ENCODE measurements around the gene PCBP3. TPM values are rescaled to one million over a fixed set of nuclear protein-coding genes. Genes with fewer than 3 reads are reported as not detected.

The PCBP3 gene
- total and polyA plus RNA-seq, 2 of the 13 experiments (the other 11 are each of a cell fraction or from before 2014, with no cell fraction given), result not detected

GRCh38 chr21:45927032-45927431 is 283.5 kb downstream of the PCBP3 start:
- H3K9ac ChIP-seq (ENCODE audit: insufficient read depth, low read depth, low read length), result no peak overlapping the region
- ChIA-PET CTCF (ENCODE audit: low intra/inter-chr PET ratio, low total read pairs) (no interaction called here), POLR2A (no interaction called here)
- intact Hi-C loops (cut with micrococcal nuclease; ENCODE audit: unreplicated experiment), result no loop called here
- no peak overlapping the region for H3K4me3 ChIP-seq (replicated peaks in 1 of 3; ENCODE audit: insufficient read depth in 1 of 3, low read depth in 2 of 3, low read length in 3 of 3)
- no peaks in the 10 kb centered on the region for H3K36me3 ChIP-seq (replicated peaks in 1 of 2; ENCODE audit: control insufficient read depth in 1 of 2, insufficient read depth in 2 of 2, low read length in 2 of 2)
- peaks cover 4% of the 10 kb centered on the region for H3K9me3 ChIP-seq (ENCODE audit: low read length)
- no peak for ATAC-seq
- BruUV-seq (replicated peaks), result no TSS peak
- H3K79me2 ChIP-seq (ENCODE audit: insufficient read depth, low read length), result no peaks in the 10 kb centered on the region
- H2AFZ ChIP-seq (ENCODE audit: low read length), result no peak overlapping the region
- FAIRE-seq, result no peak
- WGBS (ENCODE audit: low lambda C conversion rate), result 3% methylated on average over 1 of the region's 1 CpG
- peaks cover 4 to 34% of the 10 kb centered on the region in 2 experiments for H3K27me3 ChIP-seq (ENCODE audit: control insufficient read depth in 1 of 2, insufficient read depth in 2 of 2, low read length in 2 of 2)
- TF ChIP-seq ZNF788 (CRISPR knock-in tag; IDR thresholded peaks at IDR 0.05; ENCODE audit: borderline replicate concordance) (no peak), HNRNPK (IDR thresholded peaks at IDR 0.05; ENCODE audit: low read depth, low read length, poor library complexity, severe bottlenecking) (peak; percentile 73), KLF11 (CRISPR knock-in tag; IDR thresholded peaks at IDR 0.05) (no peak), ZNF513 (CRISPR knock-in tag; conservative IDR thresholded peaks at IDR 0.05) (no peak), TMF1 (CRISPR knock-in tag; IDR thresholded peaks at IDR 0.05; ENCODE audit: low read depth) (no peak), SNRNP70 (IDR thresholded peaks at IDR 0.05; ENCODE audit: low read depth, low read length) (no peak)
- DNase-seq (ENCODE audit: low spot score), result no peak
- H3K4me2 ChIP-seq (ENCODE audit: low read depth, low read length), result no peak overlapping the region
- in situ Hi-C loops (cut with HindIII; ENCODE audit: extremely low pct_ligation_motif_present, low pct_unique_long_range_greater_than_20kb), result no loop called here
- H3K4me1 ChIP-seq (ENCODE audit: insufficient read depth, low read length), result no peaks in the 10 kb centered on the region
- H3K27ac ChIP-seq (ENCODE audit: extremely low read length, insufficient read depth, low read length), result no peak overlapping the region
- no peaks in the 10 kb centered on the region for H4K20me1 ChIP-seq (ENCODE audit: insufficient read depth, low read length)

Data from HepG2 (cell line).